ENCODE results near the gene UBE2Z.

GRCh38 chr17:48909783-48910182, 1.6 kb downstream of the UBE2Z start:
- TF ChIP-seq CTCF (IDR thresholded peaks at IDR 0.05): no peak
- TF ChIP-seq SP1 (CRISPR knock-in tag; conservative IDR thresholded peaks at IDR 0.05): no peak
- TF ChIP-seq ERG (CRISPR knock-in tag; IDR thresholded peaks at IDR 0.05): no peak
- no peak for TF ChIP-seq TEAD4 (CRISPR knock-in tag; IDR thresholded peaks at IDR 0.05)
- TF ChIP-seq JUN (CRISPR knock-in tag; IDR thresholded peaks at IDR 0.05): no peak
- no peak for TF ChIP-seq FOXJ3 (CRISPR knock-in tag; IDR thresholded peaks at IDR 0.05; ENCODE audit: borderline replicate concordance)
- TF ChIP-seq ELF4 (CRISPR knock-in tag; IDR thresholded peaks at IDR 0.05; ENCODE audit: low read depth): no peak
- no peak for TF ChIP-seq HMGA2 (CRISPR knock-in tag; IDR thresholded peaks at IDR 0.05)
- no peak for TF ChIP-seq ATF1 (CRISPR knock-in tag; IDR thresholded peaks at IDR 0.05)
- TF ChIP-seq NFYB (CRISPR knock-in tag; conservative IDR thresholded peaks at IDR 0.05; ENCODE audit: low read depth): no peak
- no peak for TF ChIP-seq NR2C2 (CRISPR knock-in tag; IDR thresholded peaks at IDR 0.05)
- no peak for TF ChIP-seq AR (CRISPR knock-in tag; IDR thresholded peaks at IDR 0.05)

All from WTC11 (cell line).